Stomach (tissue), 9 donors: Measurements from ENCODE around the gene CYB5A. TPM values are rescaled to one million over a fixed set of nuclear protein-coding genes. Genes with fewer than 3 reads are reported as not detected.
A peak's percentile ranks its signal among the peaks of the same experiment; 100 is the strongest.

Experiments used
- DNase-seq, 2 donors: peaks; one replicate each; pipeline versions ENCODE4 v3.0.0 to v3.0.0-alpha.2; 2013 to 2019
- H3K27ac ChIP-seq, 5 donors: fragments of 200-600 bp in 4 of 5; sonication (generic) in 4 of 5; one replicate each; pipeline ENCODE4 v1.5.1; 2013 to 2019; ENCODE audit warnings: mild to moderate bottlenecking in 1 of 5, moderate library complexity in 1 of 5
- H3K27me3 ChIP-seq, 3 donors: fragments of 200-600 bp; sonication (generic); one replicate each; pipeline ENCODE4 v1.5.1; 2017 to 2019; ENCODE audit warnings: mixed run types in 1 of 3
- H3K36me3 ChIP-seq, 4 donors: fragments of 200-600 bp; sonication (generic); 1 replicate in 3 of 4; 2 replicates in 1 of 4; pipeline ENCODE4 v1.5.1; 2016 to 2019
- H3K4me1 ChIP-seq, 4 donors: fragments of 200-600 bp; sonication (generic); one replicate each; pipeline ENCODE4 v1.5.1; 2016 to 2019
- H3K4me3 ChIP-seq, 4 donors: fragments of 200-600 bp; sonication (generic) in 3 of 4; one replicate each; pipeline ENCODE4 v1.5.1; 2016 to 2019; ENCODE audit warnings: mild to moderate bottlenecking in 1 of 4
- H3K9me3 ChIP-seq, 4 donors: fragments of 200-600 bp; sonication (generic); one replicate each; pipeline ENCODE4 v1.5.1; 2016 to 2019
- EP300 ChIP-seq: sonication (generic); formaldehyde crosslinking; IDR thresholded peaks from one replicate; pipeline ENCODE4 v1.6.1; 2017; ENCODE audit warnings: antibody characterized with exemption
- POLR2A ChIP-seq, 4 donors: fragments of 450-650 bp; IDR thresholded peaks; one replicate each; pipeline ENCODE4 v1.6.1; 2016; ENCODE audit warnings: antibody characterized with exemption in 4 of 4, control low read depth in 2 of 4, mild to moderate bottlenecking in 1 of 4, moderate library complexity in 1 of 4
- POLR2AphosphoS5 ChIP-seq, 3 donors: sonication (generic); formaldehyde crosslinking; IDR thresholded peaks; one replicate each; pipeline ENCODE4 v1.6.1; 2016; ENCODE audit warnings: antibody characterized with exemption in 3 of 3
- WGBS, 5 donors: extraction: QIAGEN DNeasy Blood & Tissue Kit in 3 of 5; methylation state at CpG; one replicate each; pipeline versions ENCODE4 v1.1.5 to v1.1.7; 2013 to 2018; 5-methylcytosine and 5-hydroxymethylcytosine counted together
- intact Hi-C: fragments of 100-400 bp; cut with DNase I; formaldehyde crosslinking; loops from one replicate; pipeline ENCODE4 v1.15.1; 2023; ENCODE audit warnings: low total_unique reads
- polyA plus RNA-seq, 3 donors: library from polyadenylated mRNA; stranded (reverse); fragments of 200-250 nt; gene quantifications; one replicate each; pipeline ENCODE4 v1.2.3, GENCODE V29; 2013
- total RNA-seq, 5 donors: library from RNA; depleted of rRNA; stranded (reverse); fragments of >200 nt; gene quantifications; one replicate each; pipeline versions ENCODE4 v1.1.0 to v1.2.3, GENCODE V29; 2014 to 2016
- TF ChIP-seq, protein P1 (sequence below), 7 experiments: fragments of 450-650 bp in 4 of 7; fragments of 200-600 bp in 3 of 7; sonication (generic) in 3 of 7; IDR thresholded peaks; one replicate each; pipeline ENCODE4 v1.5.1; 2016 to 2019; ENCODE audit warnings: antibody characterized with exemption in 7 of 7, control low read depth in 2 of 7, mild to moderate bottlenecking in 1 of 7
- donor health status: healthy with polysubstance abuse.
- donor health status: Bipolar disorder and iron deficiency.
- donor health status: healthy.

The CYB5A gene
- total and polyA plus RNA-seq, 8 donors, result 75.9 to 450 (median 114) TPM

DNA sequence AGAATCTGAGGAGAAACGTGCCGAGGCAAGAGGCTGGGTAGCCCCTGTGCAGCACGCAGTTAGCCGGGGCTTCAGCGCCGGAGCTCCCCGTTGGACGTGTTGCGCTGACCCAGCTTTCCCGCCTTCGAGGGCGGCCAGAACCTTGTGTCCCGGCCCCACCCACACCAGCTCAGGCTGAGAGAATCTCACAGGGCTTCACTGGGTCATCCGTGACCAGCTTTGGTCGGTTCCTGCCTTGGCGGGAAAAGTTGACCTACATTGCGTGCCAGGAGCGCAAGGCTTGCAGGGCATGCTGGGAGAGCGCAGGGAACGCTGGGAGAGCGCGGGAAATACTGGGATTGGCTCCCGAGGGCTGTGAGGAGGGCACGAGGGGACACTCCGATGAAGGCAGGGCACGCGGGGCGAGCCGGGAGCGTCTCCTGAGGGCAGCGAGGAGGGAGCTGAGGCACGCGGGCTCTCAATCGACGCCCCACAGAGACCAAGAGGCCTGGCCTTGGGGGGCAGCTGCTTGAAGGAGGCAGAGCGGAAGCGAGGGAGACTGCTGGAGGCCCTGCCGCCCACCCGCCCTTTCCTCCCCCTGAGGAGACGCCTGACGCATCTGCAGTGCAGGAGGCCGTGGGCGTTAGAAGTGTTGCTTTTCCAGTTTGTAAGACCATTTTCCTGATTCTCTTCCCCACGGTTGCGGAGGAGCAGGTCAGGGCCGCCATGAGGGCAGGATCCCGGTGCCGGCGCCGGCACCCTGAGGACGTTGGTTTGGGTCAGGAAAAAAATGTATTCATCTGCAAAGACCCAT is 23.9 kb upstream of the CYB5A start, which contains the start of gene C18orf63:
C18orf63 (plus strand) TSS at position 376 of the 793 bp plus-strand sequence. CDS start 2,027 bp downstream, outside the sequence.
- no peak within 1 kb of the TSS for H3K4me3 ChIP-seq
- TF ChIP-seq POLR2A (IDR thresholded peaks at IDR 0.05), result no peak
- H3K4me1 ChIP-seq, result no peaks in the 10 kb centered on the region
- intact Hi-C loops, result no loop called here
- WGBS, 5 donors, result 93 to 97% (median 95%) methylated on average over 41 to 51 of the region's 51 CpGs
- no peaks in the 10 kb centered on the region for H3K9me3 ChIP-seq
- no peaks in the 10 kb centered on the region for H3K36me3 ChIP-seq
- H3K27me3 ChIP-seq, result no peaks in the 10 kb centered on the region
- DNase-seq, result no peak
- no peak within 1 kb of the TSS for H3K27ac ChIP-seq

DNA sequence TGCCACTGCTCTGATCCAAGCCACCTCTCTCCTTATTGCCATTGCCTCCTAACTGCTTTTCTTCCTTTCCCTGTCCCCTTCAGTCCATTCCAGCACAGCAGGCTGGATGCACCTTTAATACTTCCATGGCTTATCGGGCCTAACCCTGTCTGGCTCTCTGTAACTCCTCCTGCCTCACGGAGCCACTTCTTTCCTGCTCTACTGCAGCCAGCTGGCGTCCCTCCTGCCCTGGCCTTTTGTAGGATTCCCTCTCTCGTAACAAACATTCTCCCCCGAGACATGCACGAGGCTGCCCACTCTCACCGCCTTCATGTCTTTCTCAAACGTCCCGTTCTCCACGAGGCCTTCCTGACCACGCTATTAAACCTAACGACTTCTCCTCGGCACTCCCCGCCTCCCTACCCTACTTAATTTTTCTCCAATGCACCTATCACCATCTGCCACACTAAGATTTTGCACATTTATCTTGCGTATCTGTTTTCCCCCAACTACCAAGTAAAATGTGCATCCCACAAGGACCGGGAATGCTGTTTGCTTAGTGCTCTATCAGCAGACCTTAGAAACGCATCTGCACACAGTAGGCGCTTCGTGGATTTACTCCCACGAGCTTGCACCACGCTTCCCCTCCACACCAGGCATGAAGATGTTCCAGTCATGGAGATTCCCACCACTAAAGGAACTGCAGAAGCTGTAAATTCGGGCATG is 23.1 kb upstream of the CYB5A start:
- no peak for DNase-seq
- no peaks in the 10 kb centered on the region for H3K36me3 ChIP-seq
- no peaks in the 10 kb centered on the region for H3K27me3 ChIP-seq
- H3K9me3 ChIP-seq, result no peaks in the 10 kb centered on the region
- H3K4me1 ChIP-seq, result no peaks in the 10 kb centered on the region
- WGBS, 5 donors, result 87 to 91% (median 90%) methylated on average over 22 of the region's 22 CpGs
- H3K27ac ChIP-seq, result no peak overlapping the region
- TF ChIP-seq POLR2AphosphoS5 (IDR thresholded peaks at IDR 0.05) (no peak), POLR2A (IDR thresholded peaks at IDR 0.05) (no peak), EP300 (no peak)
- TF ChIP-seq, protein P1, sequence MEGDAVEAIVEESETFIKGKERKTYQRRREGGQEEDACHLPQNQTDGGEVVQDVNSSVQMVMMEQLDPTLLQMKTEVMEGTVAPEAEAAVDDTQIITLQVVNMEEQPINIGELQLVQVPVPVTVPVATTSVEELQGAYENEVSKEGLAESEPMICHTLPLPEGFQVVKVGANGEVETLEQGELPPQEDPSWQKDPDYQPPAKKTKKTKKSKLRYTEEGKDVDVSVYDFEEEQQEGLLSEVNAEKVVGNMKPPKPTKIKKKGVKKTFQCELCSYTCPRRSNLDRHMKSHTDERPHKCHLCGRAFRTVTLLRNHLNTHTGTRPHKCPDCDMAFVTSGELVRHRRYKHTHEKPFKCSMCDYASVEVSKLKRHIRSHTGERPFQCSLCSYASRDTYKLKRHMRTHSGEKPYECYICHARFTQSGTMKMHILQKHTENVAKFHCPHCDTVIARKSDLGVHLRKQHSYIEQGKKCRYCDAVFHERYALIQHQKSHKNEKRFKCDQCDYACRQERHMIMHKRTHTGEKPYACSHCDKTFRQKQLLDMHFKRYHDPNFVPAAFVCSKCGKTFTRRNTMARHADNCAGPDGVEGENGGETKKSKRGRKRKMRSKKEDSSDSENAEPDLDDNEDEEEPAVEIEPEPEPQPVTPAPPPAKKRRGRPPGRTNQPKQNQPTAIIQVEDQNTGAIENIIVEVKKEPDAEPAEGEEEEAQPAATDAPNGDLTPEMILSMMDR (IDR thresholded peaks at IDR 0.05), result no peak
- H3K4me3 ChIP-seq, result no peak overlapping the region
- intact Hi-C loops, result no loop called here

DNA sequence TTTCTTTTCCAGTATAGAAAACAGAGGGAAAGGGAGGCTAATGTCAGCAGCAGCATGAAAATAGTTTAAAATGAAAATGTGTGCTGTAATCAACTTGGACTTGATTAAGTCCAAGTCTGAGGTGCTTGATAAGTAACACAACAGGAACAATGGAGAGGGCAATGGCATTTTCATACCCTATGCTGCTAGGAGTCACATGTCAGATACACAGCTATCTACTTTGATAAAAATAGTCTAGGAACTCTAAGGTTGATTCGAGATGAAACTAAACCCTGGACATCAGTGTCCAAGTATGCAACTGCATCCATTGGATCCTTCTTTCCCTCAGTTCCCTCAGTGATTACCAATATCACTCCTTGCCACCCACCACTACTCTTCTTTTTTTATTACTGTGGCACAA is 19.2 kb upstream of the CYB5A start:
- H3K4me3 ChIP-seq, result no peak overlapping the region
- intact Hi-C loops, result no loop called here
- no peak overlapping the region for H3K27ac ChIP-seq
- H3K4me1 ChIP-seq, result no peaks in the 10 kb centered on the region
- no peak for DNase-seq
- TF ChIP-seq EP300 (no peak), POLR2AphosphoS5 (IDR thresholded peaks at IDR 0.05) (no peak), POLR2A (IDR thresholded peaks at IDR 0.05) (no peak)
- TF ChIP-seq, protein P1 (IDR thresholded peaks at IDR 0.05), result no peak
- no peaks in the 10 kb centered on the region for H3K9me3 ChIP-seq
- WGBS, 5 donors, result 37 to 60% (median 53%) methylated on average over 1 of the region's 1 CpG
- H3K27me3 ChIP-seq, result peaks cover 0 to 7% (median 0%) of the 10 kb centered on the region in 3 donors
- no peaks in the 10 kb centered on the region for H3K36me3 ChIP-seq

DNA sequence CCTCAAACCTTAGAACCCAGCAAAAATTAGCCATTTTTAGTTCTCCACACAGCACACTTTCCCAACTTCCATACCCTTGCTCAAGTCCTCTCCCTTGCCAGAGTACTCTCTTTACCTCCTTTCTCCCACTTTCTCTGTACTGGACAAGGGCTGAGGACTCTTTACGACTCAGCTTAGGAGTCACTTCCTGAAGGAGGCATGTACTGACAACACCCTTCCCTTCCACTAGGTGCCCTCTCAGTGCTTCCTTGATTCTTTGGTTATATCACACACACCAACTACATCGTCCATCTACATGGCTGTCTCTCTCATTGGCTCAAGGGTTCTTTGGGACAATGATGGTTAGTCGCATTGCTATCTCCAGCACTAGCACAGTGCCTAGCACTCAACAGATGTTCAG is 18.6 kb upstream of the CYB5A start:
- intact Hi-C loops, result no loop called here
- no peaks in the 10 kb centered on the region for H3K36me3 ChIP-seq
- H3K4me1 ChIP-seq, result no peaks in the 10 kb centered on the region
- peak in 1 of 2 donors; percentile 33 for DNase-seq
- H3K9me3 ChIP-seq, result no peaks in the 10 kb centered on the region
- WGBS, 5 donors, result 37 to 63% (median 50%) methylated on average over 3 of the region's 3 CpGs
- TF ChIP-seq, protein P1 (IDR thresholded peaks at IDR 0.05), result peak in 2 of 7 experiments; percentile 4 to 11
- no peak for TF ChIP-seq POLR2AphosphoS5 (IDR thresholded peaks at IDR 0.05)
- peaks cover 0 to 7% (median 0%) of the 10 kb centered on the region in 3 donors for H3K27me3 ChIP-seq
- H3K4me3 ChIP-seq, result no peak overlapping the region
- no peak overlapping the region for H3K27ac ChIP-seq
